HS-27A (cell line): ENCODE data around the gene SEC23A.
A peak's percentile ranks its signal among the peaks of the same experiment; 100 is the strongest.
"Not testable (repeated sequence)": the region's sequence is repeated elsewhere in the genome, so short reads cannot be mapped to it uniquely, and the experiment has no call there.

Experiments
- DNase-seq: peaks from one replicate; pipeline ENCODE4 v3.0.0-alpha.2; 2012; ENCODE audit warnings: low read depth, missing footprints

The SEC23A gene

GRCh38 chr14:39102969-39103957 is at the start of gene SEC23A:
TSS of gene SEC23A (minus strand) at chr14:39103235. CDS start at chr14:39096118, 7,117 bp downstream.
- DNase-seq = peak; percentile 59

- DNase-seq = no peak
These were observed 42.4 kb upstream of the SEC23A start for GRCh38 chr14:39145266-39145966.

GRCh38 chr14:39143226-39143625 is 40.2 kb upstream of the SEC23A start:
- DNase-seq = not testable (repeated sequence)

- not testable (repeated sequence) for DNase-seq
These were observed 38.6 kb upstream of the SEC23A start for GRCh38 chr14:39141623-39142022.

- no peak for DNase-seq
These were observed 37.1 kb upstream of the SEC23A start for GRCh38 chr14:39140170-39140569.

- no peak for DNase-seq
These were observed 35.4 kb upstream of the SEC23A start for GRCh38 chr14:39138440-39138839.

GRCh38 chr14:39137835-39138234 is 34.8 kb upstream of the SEC23A start:
- DNase-seq = not testable (repeated sequence)

GRCh38 chr14:39122330-39123138 is 19.5 kb upstream of the SEC23A start:
- no peak for DNase-seq

- peak; percentile 94 for DNase-seq
These were observed 11.2 kb upstream of the SEC23A start, which contains the start of gene GEMIN2 for GRCh38 chr14:39114073-39114838. TSS of gene GEMIN2 (plus strand) at chr14:39114323. CDS start at chr14:39114339, 16 bp downstream.

- no peak for DNase-seq
These were observed 10.6 kb upstream of the SEC23A start for GRCh38 chr14:39113685-39114072.

- no peak for DNase-seq
These were observed 7.1 kb upstream of the SEC23A start for GRCh38 chr14:39109893-39110715.

- DNase-seq = no peak
These were observed 5.8 kb upstream of the SEC23A start for GRCh38 chr14:39108791-39109190.

GRCh38 chr14:39107591-39107996 is 4.6 kb upstream of the SEC23A start:
- no peak for DNase-seq

GRCh38 chr14:39104078-39104801 is 1.2 kb upstream of the SEC23A start:
- not testable (repeated sequence) for DNase-seq

GRCh38 chr14:39102265-39102968 is 618 bp downstream of the SEC23A start:
- peak; percentile 17 for DNase-seq

- no peak for DNase-seq
These were observed 3.3 kb downstream of the SEC23A start for GRCh38 chr14:39099748-39100147.

- DNase-seq = not testable (repeated sequence)
These were observed 3.8 kb downstream of the SEC23A start for GRCh38 chr14:39099215-39099614.

- no peak for DNase-seq
These were observed 5.9 kb downstream of the SEC23A start for GRCh38 chr14:39097159-39097558.

GRCh38 chr14:39094515-39094914 is 8.5 kb downstream of the SEC23A start:
- no peak for DNase-seq
